GM21786 (cell line): ENCODE data around the gene SUSD6.
"Not testable (repeated sequence)": the region's sequence is repeated elsewhere in the genome, so short reads cannot be mapped to it uniquely, and the experiment has no call there.

Source experiments
- ATAC-seq: cut with Tn5 transposase; IDR thresholded peaks from one replicate; pipeline ENCODE4 v1.9.1; 2021; ENCODE audit not compliant: unreplicated experiment

SUSD6 gene

DNA sequence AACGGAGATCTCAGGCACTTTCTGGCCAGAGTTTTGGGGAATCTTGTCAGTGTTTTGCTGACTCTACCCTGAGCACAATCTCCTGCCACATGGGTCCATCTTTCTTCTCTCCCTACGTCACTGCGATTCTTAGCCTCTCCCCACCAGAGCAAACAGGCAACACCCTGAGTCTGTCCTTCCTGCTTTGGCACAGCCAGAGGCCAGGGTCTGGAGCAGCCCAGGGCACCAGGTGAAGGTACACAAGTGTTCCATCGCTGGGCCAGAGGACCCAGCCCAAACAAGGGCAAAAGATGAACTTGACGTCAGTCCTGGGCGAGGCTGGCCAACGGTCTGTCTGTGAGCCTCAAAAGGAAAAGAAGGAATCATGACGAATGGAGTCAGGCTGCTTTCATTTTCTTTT, 24.0 kb upstream of the SUSD6 start:
- no peak for ATAC-seq

- no peak for ATAC-seq
Observed at GRCh38 chr14:69591317-69591716, 20.1 kb upstream of the SUSD6 start.

- ATAC-seq: no peak
Observed at GRCh38 chr14:69593018-69593677, 18.2 kb upstream of the SUSD6 start.

DNA sequence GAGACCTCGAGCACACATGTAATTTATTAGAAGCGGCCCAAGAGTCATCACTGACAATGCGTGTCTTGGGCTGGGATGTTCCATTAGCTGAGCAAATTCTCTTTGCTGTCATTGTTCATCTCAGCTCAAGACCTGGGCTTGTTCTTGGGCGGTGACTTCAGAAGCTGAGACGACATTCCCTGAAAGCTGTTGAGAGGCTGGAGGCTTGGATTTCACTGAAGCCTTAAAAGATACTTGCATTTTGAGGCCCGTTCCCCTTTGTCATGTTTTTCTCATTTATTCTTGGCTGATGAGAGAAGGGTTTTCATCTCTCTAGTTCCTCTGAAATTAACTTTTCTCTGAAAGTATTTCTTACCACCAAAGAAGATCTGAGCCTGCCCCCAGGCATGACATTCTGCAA, 16.6 kb upstream of the SUSD6 start:
- no peak for ATAC-seq

DNA sequence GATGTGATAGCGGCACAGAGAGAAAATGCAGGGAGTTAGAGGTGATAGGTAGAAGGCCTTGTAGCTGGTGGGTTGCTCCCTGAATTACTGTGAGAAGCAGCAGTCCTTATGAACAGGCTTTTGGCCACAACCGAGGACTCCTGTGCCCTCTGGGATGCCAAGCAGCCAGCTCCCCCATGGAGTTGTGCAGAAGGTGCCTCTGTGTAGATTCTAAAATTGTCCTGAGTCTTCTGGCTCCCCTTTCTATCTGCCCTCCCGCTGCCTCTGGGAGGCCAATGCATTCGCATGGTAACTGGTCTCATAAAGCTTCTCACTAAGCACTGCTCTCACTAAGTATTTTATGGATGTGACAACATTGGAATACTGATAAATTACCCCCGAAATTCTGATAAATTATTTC, 16.1 kb upstream of the SUSD6 start:
- ATAC-seq: no peak

DNA sequence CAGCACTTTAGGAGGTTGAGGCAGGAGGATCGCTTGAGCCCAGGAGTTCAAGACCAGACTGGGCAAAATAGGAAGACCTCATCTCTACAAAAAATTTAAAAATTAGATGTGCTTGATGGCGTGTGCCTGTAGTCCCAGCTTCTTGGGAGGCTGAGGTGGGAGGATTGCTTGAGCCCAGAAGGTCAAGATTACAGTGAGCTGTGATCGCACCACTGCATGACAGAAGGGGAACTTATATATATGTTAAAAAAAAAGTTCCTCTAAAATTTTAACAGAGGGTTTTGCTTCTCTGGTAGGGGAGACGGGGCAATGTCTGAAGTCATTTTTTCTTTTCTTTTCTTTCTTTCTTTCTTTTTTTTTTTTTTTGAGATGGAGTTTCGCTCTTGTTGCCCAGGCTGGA, 12.0 kb upstream of the SUSD6 start:
- not testable (repeated sequence) for ATAC-seq

DNA sequence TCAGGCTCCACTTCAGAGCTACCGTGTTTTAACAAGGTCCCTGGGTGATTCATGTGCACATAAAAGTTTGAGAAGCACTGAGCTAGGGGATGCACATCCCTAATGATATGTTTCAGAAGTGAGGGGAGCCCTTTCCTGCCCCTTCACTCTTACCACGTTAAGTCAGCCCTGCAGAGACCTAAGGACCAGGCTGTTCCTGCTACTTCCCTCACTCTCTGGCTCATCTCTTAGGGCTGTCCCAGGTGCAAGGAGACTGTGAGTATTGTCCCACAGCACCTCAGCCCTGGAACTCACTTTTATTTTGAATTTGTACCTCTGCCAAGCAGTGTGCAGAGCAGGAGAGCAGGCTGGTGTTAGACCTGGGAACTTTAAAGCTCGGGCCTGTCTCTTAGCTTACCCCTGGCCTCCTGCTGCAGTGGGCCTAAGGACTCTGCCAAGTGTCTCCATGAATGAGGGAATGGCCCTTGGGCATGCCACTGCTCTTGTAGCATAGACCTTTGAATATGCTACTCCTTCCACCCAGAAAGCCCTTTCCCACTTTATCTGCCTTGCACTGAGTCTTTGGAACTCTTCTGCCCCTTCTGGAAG, 11.0 kb upstream of the SUSD6 start:
- ATAC-seq: no peak

GRCh38 chr14:69605738-69606137, 5.7 kb upstream of the SUSD6 start:
- ATAC-seq: no peak

GRCh38 chr14:69606258-69607184, 4.9 kb upstream of the SUSD6 start:
- no peak for ATAC-seq

- no peak for ATAC-seq
Observed at GRCh38 chr14:69610020-69610873, 1.1 kb upstream of the SUSD6 start.

DNA sequence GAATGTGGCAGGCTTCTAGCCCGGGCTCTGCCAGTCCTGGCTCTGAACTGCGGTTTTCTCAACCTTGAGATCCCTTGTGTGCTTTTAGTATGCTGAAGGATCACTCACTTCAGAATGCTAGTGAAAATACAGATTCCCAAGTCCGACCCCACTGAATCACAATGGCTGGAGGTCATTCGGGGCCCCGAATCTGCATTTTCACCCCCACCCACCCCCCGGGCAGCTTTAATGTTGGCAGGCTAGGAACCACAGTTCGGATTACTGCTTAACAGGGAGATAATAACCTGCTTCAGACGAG, 573 bp upstream of the SUSD6 start:
- ATAC-seq: no peak

- no peak for ATAC-seq
Observed at GRCh38 chr14:69612014-69612782, 802 bp downstream of the SUSD6 start.

- no peak for ATAC-seq
Observed at GRCh38 chr14:69612783-69613130, 1.4 kb downstream of the SUSD6 start.

DNA sequence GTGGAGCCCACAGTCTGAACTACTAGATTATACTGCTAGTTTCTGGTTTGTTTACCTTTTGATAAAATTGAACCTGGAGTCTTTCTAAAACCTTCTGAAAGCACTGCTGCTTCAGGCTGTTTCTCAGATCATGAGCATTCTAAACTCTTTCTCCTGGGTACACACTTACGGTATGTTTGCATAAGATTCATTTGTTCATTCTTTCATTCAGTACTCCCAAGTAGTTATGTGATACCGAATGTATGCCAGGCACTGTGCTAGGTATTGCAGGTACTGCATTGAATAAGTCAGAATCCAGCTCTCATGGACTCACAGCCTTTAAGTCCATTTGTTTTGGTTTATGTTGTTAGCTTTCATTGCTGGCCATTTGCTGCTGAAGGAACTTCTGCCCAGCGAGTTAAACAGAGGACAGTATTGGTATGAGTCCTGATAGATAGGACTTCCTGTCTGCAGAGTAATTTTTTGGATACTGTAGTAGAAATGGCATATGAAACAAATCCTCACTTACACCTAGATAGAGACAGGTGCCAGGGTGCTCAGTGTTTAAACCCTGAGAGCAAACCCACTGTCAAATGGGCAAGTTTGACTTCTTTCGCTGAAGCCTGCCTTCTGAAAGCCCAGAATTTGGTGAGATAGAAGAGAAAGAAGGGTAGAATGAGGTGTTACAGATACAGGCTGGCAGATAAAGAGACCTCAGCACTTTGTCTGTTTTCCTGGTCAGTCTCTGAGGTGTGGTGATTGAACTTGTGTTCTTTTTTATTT, 2.1 kb downstream of the SUSD6 start:
- ATAC-seq: no peak

- ATAC-seq: no peak
Observed at GRCh38 chr14:69614592-69614991, 3.2 kb downstream of the SUSD6 start.

GRCh38 chr14:69615121-69615495, 3.7 kb downstream of the SUSD6 start:
- peak; percentile 0 for ATAC-seq

DNA sequence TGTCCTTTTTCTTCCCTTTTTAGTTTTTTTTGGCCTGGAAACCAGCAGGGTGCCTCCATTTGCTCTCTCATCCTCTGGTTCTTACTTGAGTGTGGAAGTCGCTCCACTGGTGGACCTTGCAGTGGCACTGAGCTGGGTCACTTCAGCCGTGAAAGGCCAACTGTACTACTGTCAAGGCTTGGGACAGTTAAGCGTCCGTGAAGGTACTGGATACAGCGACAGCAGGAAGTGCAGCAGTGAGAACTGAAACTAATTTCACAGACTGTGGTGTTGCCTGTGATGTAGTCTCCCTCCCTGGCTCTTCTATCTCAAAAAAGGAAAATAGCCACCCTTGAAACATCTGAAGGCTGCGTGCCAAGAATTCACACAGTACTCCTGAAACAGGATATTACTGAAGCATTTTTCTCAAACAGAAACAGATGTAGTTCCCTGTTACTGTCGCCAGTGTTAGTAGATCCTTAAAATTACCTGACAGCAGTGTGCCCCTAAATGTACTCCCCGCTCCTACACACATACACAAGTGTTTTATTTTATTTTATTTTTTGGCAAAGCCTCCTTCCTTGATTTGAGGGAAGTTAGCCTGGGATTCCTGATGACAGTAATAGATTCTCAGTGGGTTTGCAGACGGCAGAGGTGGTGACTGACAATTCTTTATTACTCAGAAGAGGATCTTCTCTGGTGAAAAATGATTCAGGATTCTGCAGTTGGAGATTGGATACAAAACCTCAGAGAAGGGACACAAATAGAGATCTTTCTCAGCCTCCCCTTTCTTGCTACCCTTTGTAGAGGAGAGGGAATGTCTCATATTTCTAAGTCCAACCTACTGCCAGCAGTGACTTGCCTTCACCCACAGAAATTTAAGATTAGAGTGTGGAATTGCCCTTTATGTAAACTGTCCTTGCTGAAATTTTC, 4.4 kb downstream of the SUSD6 start:
- ATAC-seq: peak; percentile 58

GRCh38 chr14:69616408-69616773, 5.0 kb downstream of the SUSD6 start:
- ATAC-seq: no peak

DNA sequence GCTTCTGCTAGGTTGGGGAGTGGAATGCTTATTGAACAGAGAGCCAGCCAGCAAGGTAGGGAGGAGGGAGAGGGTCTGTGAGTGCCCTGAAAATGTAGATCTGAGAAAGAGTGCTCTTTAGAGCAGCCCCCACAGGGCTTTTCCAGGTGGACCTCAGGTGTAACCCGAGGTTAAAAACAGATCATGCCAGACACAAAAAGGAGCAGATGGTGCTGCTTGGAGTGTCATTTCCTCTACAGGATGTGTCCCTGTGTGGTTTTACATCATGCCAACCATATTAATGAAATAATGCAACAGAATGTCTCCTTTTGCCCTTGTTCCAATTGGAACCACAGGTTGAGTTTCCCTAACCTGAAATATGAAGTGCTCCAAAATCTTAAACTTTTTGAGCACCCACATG, 6.4 kb downstream of the SUSD6 start:
- ATAC-seq: no peak
